Measurements from ENCODE around the gene LBX2.

LBX2 gene

DNA sequence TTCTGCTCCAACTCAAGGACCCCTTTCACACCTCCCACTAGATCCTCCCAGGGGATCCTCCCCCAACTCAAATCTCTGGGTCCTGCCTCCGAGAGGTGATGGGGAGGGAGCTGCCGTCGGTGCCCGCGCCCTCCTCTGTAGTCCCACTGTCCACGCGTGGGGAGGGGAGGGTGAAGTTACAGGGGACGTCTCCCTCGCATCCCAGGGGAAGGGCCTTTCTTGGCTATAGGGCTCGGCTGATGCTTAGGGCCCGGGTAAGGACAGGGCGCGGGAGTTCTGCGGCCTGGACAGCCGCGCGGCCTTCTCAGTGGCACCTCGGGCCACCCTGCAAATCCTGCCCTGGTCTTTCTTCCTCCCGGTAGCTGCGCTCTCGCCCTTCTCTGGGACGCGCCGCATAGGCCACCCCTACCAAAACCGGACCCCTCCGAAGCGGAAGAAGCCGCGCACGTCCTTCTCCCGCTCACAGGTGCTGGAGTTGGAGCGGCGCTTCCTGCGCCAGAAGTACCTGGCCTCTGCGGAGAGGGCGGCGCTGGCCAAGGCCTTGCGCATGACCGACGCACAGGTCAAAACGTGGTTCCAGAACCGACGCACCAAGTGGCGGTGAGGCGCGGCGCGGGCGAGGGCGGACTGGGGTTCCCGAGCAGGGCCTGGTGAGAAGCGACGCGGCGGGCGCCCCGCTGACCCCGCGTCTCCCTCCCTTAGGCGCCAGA lies 16.0 kb upstream of the LBX2 start:
- Histone ChIP-seq H3K4me1 (ENCODE audit: insufficient read depth, insufficient read length) (no peaks in the 10 kb centered on the region), H3K27me3 (ENCODE audit: insufficient read depth, insufficient read length) (peaks cover 68% of the 10 kb centered on the region), H3K36me3 (ENCODE audit: insufficient read depth, insufficient read length, low read length) (no peaks in the 10 kb centered on the region), H3K4me3 (ENCODE audit: insufficient read length, low read depth) (peak overlapping the region; percentile 45), H3K9me3 (ENCODE audit: insufficient read depth, low read length) (no peaks in the 10 kb centered on the region), H3K9ac (ENCODE audit: insufficient read length, low read depth) (peak overlapping the region; percentile 50)
- TF ChIP-seq SUZ12 (IDR thresholded peaks at IDR 0.05; ENCODE audit: extremely low read depth, insufficient read depth, insufficient read length) (no peak), YY1 (IDR thresholded peaks at IDR 0.05; ENCODE audit: insufficient read depth, insufficient read length) (no peak), ZNF274 (IDR thresholded peaks at IDR 0.05; ENCODE audit: low read depth, low read length) (no peak)
- DNase-seq (ENCODE audit: low read depth, low spot score), result no peak

DNA sequence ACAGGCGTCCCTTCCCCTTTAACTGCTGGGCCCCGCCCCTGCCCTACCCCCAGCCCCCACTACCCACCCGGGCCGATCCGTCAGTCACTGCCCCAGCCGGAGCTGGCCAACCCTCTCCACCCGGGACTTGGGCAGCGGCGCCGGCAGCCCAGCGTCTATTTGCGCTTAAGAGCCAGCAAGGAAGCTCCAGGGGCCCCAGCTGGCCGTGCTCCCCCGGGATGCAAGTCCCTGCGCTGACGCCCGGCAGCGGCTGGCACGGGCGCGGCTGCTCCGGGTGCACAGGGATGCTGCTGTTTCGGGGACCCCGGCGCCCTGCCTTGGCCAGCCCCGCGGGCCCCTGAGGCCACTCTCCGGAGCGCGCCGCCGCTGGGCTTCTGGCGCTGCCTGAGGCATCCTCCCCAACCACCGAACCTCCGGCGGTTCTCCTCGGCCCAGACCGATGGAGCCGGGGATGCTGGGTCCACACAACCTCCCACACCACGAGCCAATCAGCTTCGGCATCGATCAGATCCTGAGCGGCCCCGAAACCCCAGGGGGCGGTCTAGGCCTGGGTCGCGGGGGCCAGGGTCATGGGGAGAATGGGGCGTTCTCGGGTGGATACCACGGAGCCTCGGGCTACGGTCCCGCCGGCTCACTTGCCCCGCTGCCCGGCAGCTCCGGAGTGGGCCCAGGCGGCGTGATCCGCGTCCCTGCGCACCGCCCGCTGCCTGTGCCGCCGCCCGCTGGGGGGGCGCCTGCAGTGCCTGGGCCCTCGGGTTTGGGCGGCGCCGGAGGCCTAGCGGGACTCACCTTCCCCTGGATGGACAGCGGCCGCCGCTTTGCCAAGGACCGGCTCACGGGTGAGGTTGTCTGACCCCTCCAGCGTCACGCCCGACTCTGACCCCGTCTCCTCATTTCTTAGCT lies 15.2 kb upstream of the LBX2 start, which contains the start of gene TLX2:
Gene TLX2, plus strand, starts transcription at position 83 of the 903 bp plus-strand sequence. Its CDS starts 357 bp downstream, at position 440.
- no peak for DNase-seq (ENCODE audit: low read depth, low spot score)
- Histone ChIP-seq H3K36me3 (ENCODE audit: insufficient read depth, insufficient read length, low read length) (no peaks in the 10 kb centered on the region), H3K9ac (ENCODE audit: insufficient read length, low read depth) (peak within 1 kb of the TSS; percentile 59), H3K4me1 (ENCODE audit: insufficient read depth, insufficient read length) (no peaks in the 10 kb centered on the region), H3K9me3 (ENCODE audit: insufficient read depth, low read length) (no peaks in the 10 kb centered on the region), H3K4me3 (ENCODE audit: insufficient read length, low read depth) (peak within 1 kb of the TSS; percentile 45), H3K27me3 (ENCODE audit: insufficient read depth, insufficient read length) (peaks cover 71% of the 10 kb centered on the region)
- TF ChIP-seq ZNF274 (IDR thresholded peaks at IDR 0.05; ENCODE audit: low read depth, low read length) (no peak), YY1 (IDR thresholded peaks at IDR 0.05; ENCODE audit: insufficient read depth, insufficient read length) (no peak), SUZ12 (IDR thresholded peaks at IDR 0.05; ENCODE audit: extremely low read depth, insufficient read depth, insufficient read length) (no peak)

DNA sequence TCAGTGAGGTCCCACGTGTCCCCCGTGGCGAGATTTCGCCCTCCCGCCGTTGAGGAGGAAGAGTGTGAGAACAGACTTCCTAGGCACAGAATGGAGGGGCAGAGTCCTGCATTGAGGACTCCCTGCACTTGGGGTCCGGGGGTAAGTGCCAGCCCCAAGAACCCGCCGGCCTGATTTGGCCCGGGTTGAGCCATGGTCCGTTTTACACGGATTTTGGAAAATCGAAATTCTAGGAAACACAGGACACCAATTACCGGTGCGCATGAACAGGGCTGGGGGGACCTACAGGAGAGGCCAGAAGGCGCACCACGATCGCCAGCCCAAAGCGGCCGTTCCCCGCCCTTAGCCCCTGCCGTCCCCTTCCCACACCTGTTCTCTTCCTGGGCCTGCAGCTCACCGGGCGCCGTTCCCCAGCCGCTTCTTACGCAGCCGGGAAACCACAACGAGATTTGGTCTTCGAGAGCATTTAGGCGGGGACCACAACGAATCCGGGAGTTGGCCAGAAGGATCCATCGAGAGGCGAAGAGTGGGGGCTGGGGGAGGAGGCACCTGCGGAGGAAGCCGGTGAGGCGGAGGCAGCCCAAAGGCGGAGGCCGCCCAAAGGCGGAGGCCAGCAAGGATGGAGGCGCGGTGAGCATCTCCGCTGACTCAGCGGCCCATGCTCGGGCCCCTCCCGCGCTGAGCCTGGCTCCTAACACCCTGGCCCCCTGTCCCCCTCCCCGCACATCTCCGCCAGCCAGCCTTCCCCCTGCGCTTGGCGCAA lies 14.4 kb upstream of the LBX2 start:
- Histone ChIP-seq H3K4me3 (ENCODE audit: insufficient read length, low read depth) (peak overlapping the region; percentile 39), H3K4me1 (ENCODE audit: insufficient read depth, insufficient read length) (no peaks in the 10 kb centered on the region), H3K9me3 (ENCODE audit: insufficient read depth, low read length) (no peaks in the 10 kb centered on the region), H3K36me3 (ENCODE audit: insufficient read depth, insufficient read length, low read length) (no peaks in the 10 kb centered on the region), H3K27me3 (ENCODE audit: insufficient read depth, insufficient read length) (peaks cover 66% of the 10 kb centered on the region), H3K9ac (ENCODE audit: insufficient read length, low read depth) (peak overlapping the region; percentile 59)
- no peak for TF ChIP-seq SUZ12 (IDR thresholded peaks at IDR 0.05; ENCODE audit: extremely low read depth, insufficient read depth, insufficient read length)
- no peak for TF ChIP-seq YY1 (IDR thresholded peaks at IDR 0.05; ENCODE audit: insufficient read depth, insufficient read length)
- TF ChIP-seq ZNF274 (IDR thresholded peaks at IDR 0.05; ENCODE audit: low read depth, low read length), result no peak
- no peak for DNase-seq (ENCODE audit: low read depth, low spot score)

DNA sequence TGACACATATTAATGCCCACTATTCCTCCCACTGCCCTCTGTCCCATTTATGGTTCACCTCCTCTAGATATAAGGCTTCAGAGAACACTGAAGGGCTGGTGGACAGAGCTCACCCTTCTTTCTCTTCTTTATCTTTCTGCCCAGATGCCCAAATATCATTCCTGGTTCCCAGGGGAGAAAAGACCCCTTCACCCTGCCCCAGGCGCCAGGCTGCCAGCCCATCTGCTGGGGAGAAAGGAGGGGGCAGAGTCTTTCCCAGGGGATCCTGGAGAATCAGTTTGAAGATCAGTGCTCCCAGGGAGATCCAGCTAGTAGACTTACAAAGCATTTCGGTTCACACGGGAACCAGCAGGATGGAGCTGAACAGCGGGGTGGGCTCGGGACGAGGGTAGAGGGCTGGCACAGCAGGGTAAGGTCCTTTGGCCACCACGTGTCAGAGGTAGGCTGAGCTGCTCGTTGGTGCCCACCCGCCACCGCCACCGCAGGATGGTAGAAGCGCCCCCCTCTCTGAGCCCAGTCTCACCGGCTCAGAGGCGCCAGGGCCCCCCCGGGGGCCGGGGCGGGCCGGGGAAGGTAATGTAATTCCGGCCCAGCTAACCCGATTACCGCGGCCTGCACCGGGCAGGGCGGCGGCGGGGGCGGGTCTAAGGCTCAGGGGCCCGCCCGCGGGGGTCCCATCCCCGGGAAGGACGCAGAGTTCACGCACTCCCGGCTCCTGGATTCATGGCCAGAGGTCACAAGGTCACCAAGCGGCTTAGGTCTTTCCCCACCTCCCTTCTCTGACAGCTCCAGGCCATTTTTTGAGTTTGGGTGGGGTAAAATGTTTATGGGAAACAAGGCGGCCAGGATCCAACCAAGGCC lies 13.6 kb upstream of the LBX2 start:
- Histone ChIP-seq H3K27me3 (ENCODE audit: insufficient read depth, insufficient read length) (peaks cover 66% of the 10 kb centered on the region), H3K36me3 (ENCODE audit: insufficient read depth, insufficient read length, low read length) (no peaks in the 10 kb centered on the region), H3K9ac (ENCODE audit: insufficient read length, low read depth) (peak overlapping the region; percentile 59), H3K9me3 (ENCODE audit: insufficient read depth, low read length) (no peaks in the 10 kb centered on the region), H3K4me1 (ENCODE audit: insufficient read depth, insufficient read length) (no peaks in the 10 kb centered on the region), H3K4me3 (ENCODE audit: insufficient read length, low read depth) (peak overlapping the region; percentile 39)
- no peak for DNase-seq (ENCODE audit: low read depth, low spot score)
- TF ChIP-seq YY1 (IDR thresholded peaks at IDR 0.05; ENCODE audit: insufficient read depth, insufficient read length) (no peak), SUZ12 (IDR thresholded peaks at IDR 0.05; ENCODE audit: extremely low read depth, insufficient read depth, insufficient read length) (no peak), ZNF274 (IDR thresholded peaks at IDR 0.05; ENCODE audit: low read depth, low read length) (no peak)

DNA sequence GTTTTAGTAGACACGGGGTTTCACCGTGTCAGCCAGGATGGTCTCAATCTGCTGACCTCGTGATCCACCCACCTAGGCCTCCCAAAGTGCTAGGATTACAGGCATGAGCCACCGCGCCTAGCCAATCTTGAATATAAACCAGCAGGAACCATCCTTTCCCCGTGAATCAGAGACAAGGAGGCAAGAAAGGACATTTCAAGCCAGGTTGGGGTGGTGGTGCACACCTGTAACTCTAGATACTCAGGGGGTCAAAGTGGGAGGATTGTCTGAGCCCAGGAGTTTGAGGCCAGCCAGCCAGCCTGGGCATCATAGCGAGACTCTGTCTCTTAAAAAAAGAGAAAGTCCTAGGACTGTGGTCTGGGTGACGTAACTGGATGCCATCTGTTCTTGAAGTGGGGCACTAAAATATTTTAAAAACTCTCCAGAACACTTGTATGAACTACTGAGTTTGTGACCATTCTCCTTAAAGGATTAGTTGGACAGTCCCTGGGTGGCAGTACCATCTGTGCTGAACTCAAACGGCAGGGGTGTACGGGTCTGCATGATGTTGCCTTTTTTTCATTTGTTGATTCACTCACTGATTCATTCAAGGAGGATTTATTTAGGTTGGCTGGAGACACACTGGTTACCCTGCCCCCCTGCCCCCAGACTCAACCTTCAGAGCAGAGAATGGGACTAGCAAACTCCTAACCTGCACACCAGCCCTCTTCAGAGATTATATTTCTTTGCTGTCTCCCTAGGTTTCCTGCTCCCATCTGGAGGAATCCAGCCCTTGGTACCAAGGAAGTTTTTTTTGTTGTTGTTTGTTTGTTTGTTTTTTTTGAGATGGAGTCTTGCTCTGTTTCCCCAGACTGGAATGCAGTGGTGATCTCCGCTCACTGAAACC lies 11.9 kb upstream of the LBX2 start:
- H3K4me3 ChIP-seq (ENCODE audit: insufficient read length, low read depth), result no peak overlapping the region
- no peak for DNase-seq (ENCODE audit: low read depth, low spot score)
- H3K4me1 ChIP-seq (ENCODE audit: insufficient read depth, insufficient read length), result no peaks in the 10 kb centered on the region
- no peak overlapping the region for H3K9ac ChIP-seq (ENCODE audit: insufficient read length, low read depth)
- H3K9me3 ChIP-seq (ENCODE audit: insufficient read depth, low read length), result no peaks in the 10 kb centered on the region
- no peak for TF ChIP-seq SUZ12 (IDR thresholded peaks at IDR 0.05; ENCODE audit: extremely low read depth, insufficient read depth, insufficient read length)
- no peak for TF ChIP-seq YY1 (IDR thresholded peaks at IDR 0.05; ENCODE audit: insufficient read depth, insufficient read length)
- no peak for TF ChIP-seq ZNF274 (IDR thresholded peaks at IDR 0.05; ENCODE audit: low read depth, low read length)
- peaks cover 58% of the 10 kb centered on the region for H3K27me3 ChIP-seq (ENCODE audit: insufficient read depth, insufficient read length)
- H3K36me3 ChIP-seq (ENCODE audit: insufficient read depth, insufficient read length, low read length), result peaks cover 2% of the 10 kb centered on the region
